Activated T-cell treated with anti-CD3 and anti-CD28 coated beads, Interleukin-2, amount 50 U/mL, for 24 hours (primary cell): Measurements from ENCODE around the gene RUFY2.
"Not testable (repeated sequence)": the region's sequence is repeated elsewhere in the genome, so short reads cannot be mapped to it uniquely, and the experiment has no call there.

Source experiments
- DNase-seq: peaks from one replicate; pipeline ENCODE4 v3.0.0-alpha.2; 2020
- H3K27ac Mint-ChIP-seq: 2 replicates; pipeline ENCODE4 v1.8.0; 2020; ENCODE audit warnings: mild to moderate bottlenecking, mixed read lengths
- H3K27me3 Mint-ChIP-seq: 2 replicates; pipeline ENCODE4 v1.8.0; 2020; ENCODE audit warnings: mixed read lengths
- H3K36me3 Mint-ChIP-seq: 2 replicates; pipeline ENCODE4 v1.8.0; 2020; ENCODE audit warnings: low read depth, mixed read lengths
- H3K4me1 Mint-ChIP-seq: 2 replicates; pipeline ENCODE4 v1.8.0; 2020; ENCODE audit warnings: low read depth, mixed read lengths
- H3K4me3 Mint-ChIP-seq: 2 replicates; pipeline ENCODE4 v1.8.0; 2020; ENCODE audit warnings: mild to moderate bottlenecking, moderate library complexity, mixed read lengths
- H3K9me3 Mint-ChIP-seq: 2 replicates; pipeline ENCODE4 v1.8.0; 2020; ENCODE audit warnings: mixed read lengths

The RUFY2 gene

GRCh38 chr10:68406815-68407548 lies at the start of gene RUFY2:
TSS of gene RUFY2 (minus strand) at chr10:68407277. CDS start at chr10:68407189, 88 bp downstream.
- peak; percentile 91 for DNase-seq
- Mint-ChIP-seq H3K9me3 (no peaks in the 10 kb centered on the region), H3K36me3 (peaks cover 8% of the 10 kb centered on the region), H3K4me1 (peaks cover 22% of the 10 kb centered on the region), H3K4me3 (peak within 1 kb of the TSS; percentile 88), H3K27ac (peak within 1 kb of the TSS; percentile 87), H3K27me3 (no peaks in the 10 kb centered on the region)

- not testable (repeated sequence) for H3K4me3 Mint-ChIP-seq, DNase-seq, H3K27me3 Mint-ChIP-seq, H3K4me1 Mint-ChIP-seq, H3K27ac Mint-ChIP-seq, H3K9me3 Mint-ChIP-seq
- H3K36me3 Mint-ChIP-seq, result peaks cover 72% of the 10 kb centered on the region
These were observed 42.6 kb upstream of the RUFY2 start for GRCh38 chr10:68449698-68450097.

- peaks cover 62% of the 10 kb centered on the region for H3K36me3 Mint-ChIP-seq
- H3K9me3 Mint-ChIP-seq, result no peaks in the 10 kb centered on the region
- DNase-seq, result no peak
- no peaks in the 10 kb centered on the region for H3K4me1 Mint-ChIP-seq
- no peak overlapping the region for H3K27ac Mint-ChIP-seq
- no peaks in the 10 kb centered on the region for H3K27me3 Mint-ChIP-seq
- no peak overlapping the region for H3K4me3 Mint-ChIP-seq
These were observed 39.1 kb upstream of the RUFY2 start for GRCh38 chr10:68446179-68446578.

GRCh38 chr10:68442971-68443370 lies 35.9 kb upstream of the RUFY2 start:
- no peak overlapping the region for H3K27ac Mint-ChIP-seq
- H3K36me3 Mint-ChIP-seq, result peaks cover 59% of the 10 kb centered on the region
- H3K4me1 Mint-ChIP-seq, result no peaks in the 10 kb centered on the region
- no peaks in the 10 kb centered on the region for H3K9me3 Mint-ChIP-seq
- DNase-seq, result no peak
- no peaks in the 10 kb centered on the region for H3K27me3 Mint-ChIP-seq
- no peak overlapping the region for H3K4me3 Mint-ChIP-seq

- Mint-ChIP-seq H3K27ac (no peak overlapping the region), H3K4me1 (no peaks in the 10 kb centered on the region), H3K4me3 (no peak overlapping the region), H3K36me3 (peaks cover 65% of the 10 kb centered on the region), H3K9me3 (no peaks in the 10 kb centered on the region), H3K27me3 (no peaks in the 10 kb centered on the region)
- no peak for DNase-seq
These were observed 33.8 kb upstream of the RUFY2 start for GRCh38 chr10:68440898-68441297.

GRCh38 chr10:68435803-68436202 lies 28.7 kb upstream of the RUFY2 start:
- no peaks in the 10 kb centered on the region for H3K27me3 Mint-ChIP-seq
- H3K4me3 Mint-ChIP-seq, result no peak overlapping the region
- H3K36me3 Mint-ChIP-seq, result peaks cover 69% of the 10 kb centered on the region
- no peaks in the 10 kb centered on the region for H3K4me1 Mint-ChIP-seq
- DNase-seq, result no peak
- H3K27ac Mint-ChIP-seq, result no peak overlapping the region
- H3K9me3 Mint-ChIP-seq, result no peaks in the 10 kb centered on the region

GRCh38 chr10:68434657-68435056 lies 27.6 kb upstream of the RUFY2 start:
- Mint-ChIP-seq H3K4me1 (no peaks in the 10 kb centered on the region), H3K4me3 (no peak overlapping the region), H3K27ac (no peak overlapping the region), H3K9me3 (no peaks in the 10 kb centered on the region), H3K27me3 (no peaks in the 10 kb centered on the region), H3K36me3 (peaks cover 68% of the 10 kb centered on the region)
- DNase-seq, result no peak

- H3K36me3 Mint-ChIP-seq, result peaks cover 60% of the 10 kb centered on the region
- H3K4me3 Mint-ChIP-seq, result no peak overlapping the region
- H3K27ac Mint-ChIP-seq, result no peak overlapping the region
- no peaks in the 10 kb centered on the region for H3K27me3 Mint-ChIP-seq
- no peaks in the 10 kb centered on the region for H3K9me3 Mint-ChIP-seq
- no peak for DNase-seq
- peaks cover 12% of the 10 kb centered on the region for H3K4me1 Mint-ChIP-seq
These were observed 21.5 kb upstream of the RUFY2 start for GRCh38 chr10:68428396-68429104.

GRCh38 chr10:68424454-68425014 lies 17.5 kb upstream of the RUFY2 start:
- peaks cover 80% of the 10 kb centered on the region for H3K36me3 Mint-ChIP-seq
- H3K4me3 Mint-ChIP-seq, result no peak overlapping the region
- H3K27me3 Mint-ChIP-seq, result no peaks in the 10 kb centered on the region
- H3K9me3 Mint-ChIP-seq, result no peaks in the 10 kb centered on the region
- peak overlapping the region; percentile 24 for H3K27ac Mint-ChIP-seq
- no peak for DNase-seq
- peaks cover 16% of the 10 kb centered on the region for H3K4me1 Mint-ChIP-seq

GRCh38 chr10:68423522-68423921 lies 16.4 kb upstream of the RUFY2 start:
- Mint-ChIP-seq H3K36me3 (peaks cover 83% of the 10 kb centered on the region), H3K27ac (peak overlapping the region; percentile 56), H3K4me3 (no peak overlapping the region), H3K4me1 (peaks cover 16% of the 10 kb centered on the region), H3K27me3 (no peaks in the 10 kb centered on the region), H3K9me3 (no peaks in the 10 kb centered on the region)
- DNase-seq, result peak; percentile 43

- peaks cover 12% of the 10 kb centered on the region for H3K4me1 Mint-ChIP-seq
- H3K4me3 Mint-ChIP-seq, result no peak overlapping the region
- H3K9me3 Mint-ChIP-seq, result no peaks in the 10 kb centered on the region
- no peaks in the 10 kb centered on the region for H3K27me3 Mint-ChIP-seq
- H3K36me3 Mint-ChIP-seq, result peaks cover 92% of the 10 kb centered on the region
- no peak overlapping the region for H3K27ac Mint-ChIP-seq
- DNase-seq, result no peak
These were observed 12.3 kb upstream of the RUFY2 start for GRCh38 chr10:68419376-68419775.

- no peak for DNase-seq
- H3K9me3 Mint-ChIP-seq, result no peaks in the 10 kb centered on the region
- H3K27ac Mint-ChIP-seq, result no peak overlapping the region
- H3K27me3 Mint-ChIP-seq, result no peaks in the 10 kb centered on the region
- no peak overlapping the region for H3K4me3 Mint-ChIP-seq
- peaks cover 22% of the 10 kb centered on the region for H3K4me1 Mint-ChIP-seq
- H3K36me3 Mint-ChIP-seq, result peaks cover 19% of the 10 kb centered on the region
These were observed 1.9 kb upstream of the RUFY2 start for GRCh38 chr10:68408898-68409518.

- peak; percentile 63 for DNase-seq
- Mint-ChIP-seq H3K4me3 (peak overlapping the region; percentile 88), H3K4me1 (peaks cover 22% of the 10 kb centered on the region), H3K36me3 (peaks cover 14% of the 10 kb centered on the region), H3K9me3 (no peaks in the 10 kb centered on the region), H3K27ac (peak overlapping the region; percentile 87), H3K27me3 (no peaks in the 10 kb centered on the region)
These were observed 814 bp downstream of the RUFY2 start for GRCh38 chr10:68406111-68406814.

- peaks cover 28% of the 10 kb centered on the region for H3K36me3 Mint-ChIP-seq
- no peak for DNase-seq
- no peaks in the 10 kb centered on the region for H3K27me3 Mint-ChIP-seq
These were observed 3.4 kb downstream of the RUFY2 start for GRCh38 chr10:68403701-68404100.

More at GRCh38 chr10:68403701-68404100, 3.4 kb downstream of the RUFY2 start:
- H3K4me3 Mint-ChIP-seq, result no peak overlapping the region
- no peaks in the 10 kb centered on the region for H3K9me3 Mint-ChIP-seq
- H3K27ac Mint-ChIP-seq, result no peak overlapping the region
- H3K4me1 Mint-ChIP-seq, result peaks cover 22% of the 10 kb centered on the region
